GM21515 (cell line): ENCODE results near the gene PEX11A.

Experiments used
- ATAC-seq: cut with Tn5 transposase; IDR thresholded peaks from one replicate; pipeline ENCODE4 v1.9.1; 2021; ENCODE audit not compliant: unreplicated experiment

The PEX11A gene

DNA sequence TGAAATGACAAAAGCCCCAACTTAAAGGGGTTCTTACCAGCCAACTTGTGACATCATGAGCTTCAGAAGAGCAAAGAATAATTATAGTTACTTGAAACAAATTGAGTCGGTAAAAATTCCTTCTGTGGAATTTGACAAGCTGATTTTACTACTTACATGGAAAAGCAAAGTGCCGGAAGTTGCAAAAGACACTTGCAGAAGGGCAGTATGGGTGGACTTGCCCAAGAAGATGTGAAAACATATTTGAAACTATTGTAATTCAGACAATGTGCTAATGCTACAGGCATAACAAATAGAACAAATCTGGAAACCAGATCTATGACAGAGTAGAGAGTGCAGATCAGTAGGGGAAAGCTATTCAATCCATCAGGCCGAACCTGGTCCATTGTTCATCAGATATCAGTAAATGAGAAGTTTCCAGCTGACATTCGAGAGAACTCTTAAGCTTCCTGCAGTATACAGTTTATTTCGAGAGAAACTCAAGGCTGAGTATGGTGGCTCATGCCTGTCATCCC lies 32.8 kb downstream of the PEX11A start:
- no peak for ATAC-seq

DNA sequence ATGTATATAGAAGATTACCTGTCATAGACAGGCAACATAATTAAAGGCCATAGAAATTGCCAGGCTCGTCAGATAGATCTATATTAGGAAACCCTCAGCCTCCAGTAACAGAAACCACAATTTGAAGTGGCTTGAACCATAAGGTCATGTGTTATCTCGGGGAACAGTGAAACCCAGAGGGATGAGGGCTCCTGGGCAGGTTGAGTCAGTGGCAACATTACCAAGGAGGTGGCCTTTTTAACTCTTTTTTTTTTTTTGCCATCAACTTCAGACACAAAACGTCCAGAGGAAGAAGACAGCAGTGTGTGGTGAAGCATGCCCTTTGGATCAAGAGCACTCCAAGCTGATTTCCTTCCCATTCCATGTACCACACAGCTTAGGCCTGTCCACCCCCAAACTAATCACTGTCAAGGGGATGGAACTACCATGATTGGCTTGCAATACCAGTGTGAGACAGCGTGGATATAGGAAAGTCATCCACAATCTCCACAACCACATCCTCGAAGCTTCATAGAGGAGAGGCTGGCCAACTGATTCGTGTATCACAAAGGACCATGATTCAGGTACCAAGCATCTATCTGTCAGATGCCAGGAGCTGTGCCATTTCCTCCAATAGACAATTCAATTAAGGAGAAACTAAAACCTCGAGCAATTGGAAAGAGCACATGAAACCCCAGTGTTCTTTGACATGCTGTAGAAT lies 34.3 kb downstream of the PEX11A start:
- ATAC-seq, result no peak

DNA sequence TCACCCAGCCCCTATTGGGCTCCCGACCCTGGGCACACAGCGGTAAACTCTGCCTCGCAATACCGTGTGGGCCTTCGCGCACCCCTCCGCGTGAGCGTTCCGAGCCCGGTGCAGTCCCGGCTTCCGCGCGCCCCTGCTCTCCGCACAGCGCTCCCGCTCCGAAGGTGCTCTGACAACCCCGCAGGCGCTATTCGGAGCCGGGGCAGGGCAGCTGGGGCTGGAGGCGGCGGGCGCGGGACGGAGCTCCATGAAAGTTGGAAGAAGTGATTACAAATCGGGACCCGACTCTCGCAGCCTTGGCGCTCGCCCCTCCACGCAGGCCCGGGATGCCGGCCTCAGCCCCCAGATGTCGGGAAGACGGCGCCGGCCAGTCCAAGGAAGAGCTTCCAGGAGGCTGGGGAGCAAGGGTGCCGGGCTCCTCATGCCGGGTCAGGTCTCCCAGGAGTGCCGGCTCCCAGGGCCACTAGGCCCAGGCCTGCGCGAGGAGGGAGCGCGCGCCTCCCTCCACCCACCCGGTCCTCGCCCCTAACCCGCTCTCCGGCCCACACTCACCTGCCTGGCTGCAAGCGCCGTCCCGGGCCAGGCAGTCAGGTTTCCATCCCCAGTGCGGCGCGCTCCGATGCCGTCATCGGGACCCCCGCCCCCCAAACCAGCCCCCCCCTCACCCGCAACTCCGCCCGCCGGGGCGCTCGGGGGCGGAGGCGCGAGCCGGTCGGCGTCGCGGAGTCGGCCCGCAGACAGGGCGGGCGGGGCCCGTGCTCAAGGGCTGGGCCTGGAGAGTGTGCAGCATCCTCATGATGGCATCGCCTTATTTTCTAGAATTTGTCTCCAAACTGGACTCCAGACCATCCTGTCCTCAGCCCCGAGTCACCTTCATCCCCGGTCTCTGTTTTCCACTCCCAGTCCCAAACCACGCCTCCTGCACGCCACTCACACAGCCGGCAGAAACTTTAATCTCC lies 35.4 kb downstream of the PEX11A start, which contains the start of gene KIF7:
Gene KIF7, minus strand, starts transcription at position 621 of the 959 bp plus-strand sequence. CDS start 2,537 bp downstream, outside the sequence.
- ATAC-seq, result no peak

DNA sequence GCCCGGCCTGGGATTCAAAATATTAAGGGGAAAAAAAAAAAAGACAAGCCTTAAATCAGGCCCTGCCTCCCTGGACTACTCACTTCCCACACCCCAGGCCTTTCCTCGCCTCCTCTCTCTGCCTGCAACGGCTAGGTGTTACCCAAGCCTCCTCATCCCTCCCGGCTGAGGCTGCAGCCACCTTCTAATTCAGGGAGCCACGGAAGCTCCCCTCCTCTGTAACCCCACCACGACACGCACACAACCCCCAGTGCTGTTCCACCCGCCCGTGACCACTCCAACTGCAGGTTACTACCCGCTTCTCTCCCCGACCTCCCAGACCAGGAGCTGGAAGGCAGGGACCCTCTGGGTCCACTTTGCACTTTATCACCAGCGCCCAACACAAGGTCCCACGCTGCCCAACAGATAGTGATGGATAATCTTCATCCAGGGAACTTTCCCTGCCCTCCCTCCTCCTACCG lies 36.2 kb downstream of the PEX11A start:
- ATAC-seq, result no peak

DNA sequence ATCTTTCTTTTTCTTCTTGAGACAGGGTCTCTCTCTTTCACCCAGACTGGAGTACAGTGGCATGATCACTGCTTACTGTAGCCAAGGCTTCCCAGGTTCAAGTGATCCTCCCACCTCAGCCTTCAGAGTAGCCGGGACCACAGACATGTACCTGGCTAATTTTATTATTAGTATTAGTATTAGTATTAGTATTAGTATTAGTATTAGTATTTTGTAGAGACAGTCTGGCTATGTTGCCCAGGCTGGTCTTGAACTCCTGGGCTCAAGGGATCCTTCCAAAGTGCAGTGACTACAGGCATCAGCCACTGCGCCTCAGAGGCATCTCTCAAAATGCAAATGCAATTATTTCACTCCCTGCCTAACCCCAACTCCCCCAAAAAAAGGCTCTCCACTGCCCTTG lies 37.0 kb downstream of the PEX11A start:
- ATAC-seq, result no peak

DNA sequence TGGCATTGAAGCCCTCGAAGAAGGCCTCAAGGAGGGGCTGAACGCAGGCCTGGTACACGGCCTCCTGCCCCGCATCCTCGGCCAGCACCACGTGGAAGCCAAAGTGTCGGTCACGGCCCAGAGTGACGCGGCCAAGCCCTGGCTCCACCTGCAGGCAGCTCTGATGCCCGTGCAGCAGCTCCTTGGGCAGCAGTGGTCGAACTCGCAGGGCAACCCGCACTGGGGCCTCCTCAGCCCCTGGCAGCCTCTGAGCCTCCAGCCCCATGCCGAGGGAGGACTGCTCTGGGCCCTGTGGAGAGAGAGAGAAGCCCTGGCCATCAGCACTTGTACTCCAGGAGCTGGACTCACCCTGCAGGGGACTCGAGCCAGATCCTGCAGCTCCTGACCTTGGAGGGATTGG lies 37.9 kb downstream of the PEX11A start:
- no peak for ATAC-seq

DNA sequence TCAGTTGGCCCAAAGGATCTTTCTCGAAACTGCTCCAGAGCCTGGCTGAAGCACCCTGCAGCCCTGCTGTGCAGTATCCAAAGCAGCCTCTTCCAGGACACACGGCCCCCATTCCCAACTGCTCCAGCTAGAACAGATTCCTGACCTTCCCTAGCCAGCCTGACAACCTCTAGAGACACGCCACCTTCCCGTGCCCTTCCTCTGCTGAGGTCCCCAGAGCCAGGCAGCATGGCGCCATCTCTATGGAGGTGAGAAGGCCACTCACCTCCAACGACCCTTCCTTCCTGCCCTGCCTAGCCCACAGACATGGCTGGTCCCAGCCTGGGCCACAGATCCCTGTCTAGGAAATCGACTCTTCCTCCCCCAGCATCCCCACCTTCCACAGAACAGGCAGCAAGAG lies 38.4 kb downstream of the PEX11A start:
- ATAC-seq, result no peak

DNA sequence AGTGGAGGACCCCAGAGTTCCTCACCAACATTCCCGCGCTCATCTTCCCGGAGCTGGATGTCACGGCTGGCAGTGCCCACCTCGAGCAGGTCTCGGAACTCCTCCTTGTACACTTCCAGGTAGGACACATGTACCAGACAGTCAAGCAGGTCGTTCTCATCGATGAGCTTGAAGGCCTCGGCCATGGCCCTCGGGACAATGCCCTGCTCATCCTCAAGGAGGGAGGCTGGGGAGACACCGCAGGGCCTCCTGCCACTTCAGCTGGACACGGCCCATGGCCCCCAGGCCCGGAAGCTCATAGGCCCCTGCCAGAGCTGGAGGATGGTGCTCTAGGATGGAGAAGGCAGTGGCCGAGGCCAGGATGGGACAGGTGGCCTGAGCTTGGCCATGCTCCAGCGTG lies 40.8 kb downstream of the PEX11A start:
- no peak for ATAC-seq

DNA sequence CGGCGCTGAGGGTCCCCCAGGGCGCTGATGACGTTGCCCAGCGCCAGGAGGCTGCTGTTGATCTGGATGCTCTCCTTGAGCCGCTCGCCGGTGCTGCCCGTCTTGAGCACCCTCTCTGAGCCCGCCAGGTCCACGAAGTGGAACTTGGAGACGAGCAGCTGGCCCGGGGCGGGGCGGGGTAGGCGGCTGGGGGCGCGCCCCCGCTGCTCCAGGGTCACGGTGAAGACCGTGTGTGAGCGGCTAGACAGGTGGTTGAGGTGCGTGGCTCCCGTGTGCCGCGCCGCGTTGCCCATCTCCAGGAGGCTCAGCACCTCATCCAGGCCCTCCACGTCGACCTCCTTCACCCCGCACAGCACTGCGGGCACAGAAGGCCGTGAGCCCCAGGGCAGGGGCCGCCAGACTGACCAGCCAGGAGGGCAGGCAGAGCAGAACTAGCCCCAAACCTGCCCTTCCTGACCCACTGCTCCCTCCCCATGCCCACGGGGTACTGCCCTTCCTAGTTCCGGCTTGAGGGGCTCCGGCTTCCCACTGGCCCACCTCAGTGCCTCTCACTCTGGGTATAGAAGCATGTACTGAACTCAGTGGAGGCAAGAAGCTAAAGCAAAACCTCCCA lies 41.4 kb downstream of the PEX11A start:
- ATAC-seq, result no peak

DNA sequence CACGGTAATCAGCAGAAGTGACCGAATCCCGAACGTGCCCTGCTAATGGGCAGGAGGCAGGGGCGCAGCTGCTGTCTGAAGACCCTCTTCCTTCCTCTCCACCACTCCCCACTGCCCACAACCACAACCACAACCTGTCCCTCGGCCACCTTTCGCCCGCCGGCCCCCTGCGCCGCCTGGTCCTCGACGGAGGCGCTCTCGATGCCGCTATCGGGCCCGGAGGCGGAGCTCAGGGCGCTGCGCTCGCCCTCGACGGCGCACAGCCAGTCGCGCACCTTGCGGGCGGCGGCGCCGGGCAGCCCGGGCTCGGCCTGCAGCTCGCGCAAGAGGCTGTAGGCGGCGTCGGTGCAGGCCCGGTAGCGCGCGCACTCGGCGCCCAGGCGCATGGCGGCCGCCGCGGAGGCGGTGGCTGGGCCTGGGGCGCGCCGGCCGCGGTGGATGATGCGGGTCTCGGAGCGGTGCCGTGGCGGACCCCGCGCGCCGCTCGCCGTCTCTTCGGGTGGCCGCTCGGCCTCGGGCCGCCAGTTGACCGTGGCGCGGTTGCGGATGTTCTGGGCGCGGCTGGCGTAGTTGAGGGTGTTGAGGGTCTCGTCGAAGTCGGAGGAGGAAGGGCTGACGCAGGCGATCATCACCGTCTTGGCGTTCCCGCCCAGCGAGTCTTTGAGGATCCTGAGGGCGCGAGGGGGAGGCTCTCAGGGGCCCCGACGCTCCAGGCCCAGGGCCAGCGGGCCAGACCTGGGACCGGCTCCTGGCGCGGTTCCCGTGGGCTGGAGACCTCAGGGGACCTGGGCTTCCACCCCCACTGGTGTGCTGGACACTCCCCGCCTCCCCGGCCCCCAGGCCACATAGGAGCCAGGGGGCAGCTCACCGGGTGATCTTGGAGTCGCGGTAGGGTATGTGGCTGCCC lies 42.2 kb downstream of the PEX11A start:
- ATAC-seq, result no peak

DNA sequence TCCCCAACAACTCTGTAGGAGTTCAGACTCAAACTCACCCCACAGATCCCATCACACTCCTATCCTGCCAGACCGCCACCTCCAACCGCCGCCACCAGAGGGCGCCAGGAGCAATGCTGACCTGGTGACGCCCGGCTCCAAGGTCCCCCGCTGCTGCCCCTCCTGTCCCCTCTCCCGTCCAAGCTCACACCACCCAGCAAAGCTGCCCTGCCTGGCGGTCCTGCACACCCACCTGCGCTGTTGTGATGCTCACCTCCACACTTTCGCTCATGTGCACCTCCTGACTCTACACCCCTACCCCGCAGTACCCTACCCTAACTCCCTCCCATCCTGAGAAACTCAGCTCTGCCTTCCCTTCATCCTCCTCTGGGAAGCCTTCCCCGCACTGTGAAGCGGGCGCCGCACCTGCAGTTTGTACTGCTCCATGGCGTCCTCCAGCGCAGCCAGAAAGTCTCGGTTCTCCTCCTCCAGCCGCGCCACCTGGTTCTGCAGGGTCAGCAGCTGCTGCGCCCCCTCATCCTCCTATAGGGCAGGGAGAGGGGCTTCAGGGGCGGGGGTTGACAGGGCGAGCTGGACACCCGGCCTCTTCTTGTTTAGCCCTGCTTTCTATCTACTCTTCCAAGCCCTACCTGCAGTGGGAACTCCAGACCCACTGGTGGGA lies 43.2 kb downstream of the PEX11A start:
- ATAC-seq, result no peak

DNA sequence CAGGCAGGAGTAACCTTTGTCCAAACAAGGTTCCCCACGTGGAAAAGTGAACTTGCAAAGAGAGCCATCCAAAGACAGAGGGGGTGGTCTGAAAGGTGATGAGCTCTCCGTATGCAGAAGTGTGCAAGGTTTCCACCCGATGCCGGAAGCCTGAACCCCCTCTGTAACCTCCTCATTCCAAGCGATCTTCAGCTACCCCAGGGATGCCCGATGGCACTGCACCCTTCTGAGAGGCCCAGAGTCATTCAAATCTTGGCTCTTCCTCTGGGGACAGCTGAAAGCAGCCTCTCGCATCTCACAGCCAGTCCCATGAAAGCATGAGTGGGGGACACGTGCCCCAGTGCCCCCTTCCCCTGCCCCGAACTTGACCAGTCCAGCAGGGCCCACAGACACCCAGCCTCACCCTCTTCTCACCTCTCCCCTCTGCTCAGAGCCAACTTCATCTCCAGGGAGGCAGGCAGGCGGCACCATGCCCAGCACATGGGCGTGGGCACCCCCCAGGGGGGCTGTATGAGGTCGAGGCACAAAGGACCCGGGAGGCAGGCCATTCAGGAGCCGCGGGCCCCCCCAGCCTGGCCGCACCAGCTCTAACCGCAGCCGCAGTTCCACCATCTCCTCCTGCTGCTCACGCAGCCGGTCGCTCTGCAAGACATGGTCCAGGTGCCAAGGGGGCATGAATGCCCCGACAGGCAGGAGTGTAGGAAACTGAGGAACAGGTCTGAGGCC lies 44.0 kb downstream of the PEX11A start:
- ATAC-seq, result no peak

DNA sequence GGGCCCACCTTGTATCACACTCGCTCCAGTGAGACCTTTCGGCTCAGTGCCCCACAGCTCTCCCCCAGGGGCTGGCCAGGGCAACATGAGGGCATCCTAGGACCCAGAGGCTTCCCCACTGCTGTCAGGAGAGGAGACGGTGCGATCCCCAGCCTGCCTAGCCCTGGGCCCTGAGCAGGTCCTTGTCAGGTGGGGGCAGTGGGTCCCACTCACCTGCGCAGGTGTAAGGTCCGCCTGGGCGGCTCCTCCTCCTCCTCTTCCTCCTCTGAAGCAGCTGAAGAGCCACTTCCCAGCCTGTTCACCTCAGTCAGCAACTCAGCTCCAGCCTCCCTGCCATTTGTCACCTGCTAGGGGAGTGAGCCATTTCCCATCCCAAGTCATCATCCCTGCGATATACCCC lies 44.9 kb downstream of the PEX11A start:
- ATAC-seq, result no peak

DNA sequence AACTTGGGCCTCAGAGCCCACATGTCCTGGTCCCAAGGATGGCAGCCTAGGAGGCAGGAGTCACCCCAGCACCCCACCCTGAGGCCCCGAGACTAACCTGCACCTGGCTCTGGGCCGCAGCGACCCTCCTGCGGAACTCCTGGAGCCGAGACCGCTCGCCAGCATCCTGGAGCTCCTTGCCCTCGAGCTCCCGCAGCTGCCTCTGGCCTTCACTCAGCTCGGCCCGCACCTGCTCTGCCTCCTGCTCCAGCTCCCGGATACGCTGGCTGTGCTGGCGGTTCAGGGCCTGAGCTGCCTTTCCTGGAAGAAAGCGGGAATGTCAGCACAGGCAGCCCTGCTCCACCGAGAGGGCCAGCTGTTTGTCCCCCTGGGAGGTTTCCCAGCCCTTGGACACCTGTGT lies 48.4 kb downstream of the PEX11A start:
- ATAC-seq, result no peak

DNA sequence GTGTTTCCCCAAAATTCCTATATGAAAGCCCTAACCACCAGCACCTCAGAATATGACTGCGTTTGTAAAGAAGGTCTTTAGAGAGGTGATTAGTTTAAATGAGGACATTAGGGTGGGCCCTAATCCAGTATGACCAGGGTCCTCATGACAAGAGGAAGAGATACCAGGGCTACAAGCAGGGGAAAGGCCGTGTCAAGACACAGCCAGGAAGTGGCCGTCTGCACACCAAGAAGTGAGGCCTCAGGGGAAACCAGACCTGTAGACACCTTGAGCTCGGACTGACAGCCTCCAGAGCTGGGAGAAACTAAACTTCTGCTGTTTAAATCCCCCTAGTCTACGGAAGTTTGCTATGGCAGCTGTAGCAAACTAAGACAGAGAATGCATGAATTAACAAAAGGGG lies 49.5 kb downstream of the PEX11A start:
- ATAC-seq, result no peak

DNA sequence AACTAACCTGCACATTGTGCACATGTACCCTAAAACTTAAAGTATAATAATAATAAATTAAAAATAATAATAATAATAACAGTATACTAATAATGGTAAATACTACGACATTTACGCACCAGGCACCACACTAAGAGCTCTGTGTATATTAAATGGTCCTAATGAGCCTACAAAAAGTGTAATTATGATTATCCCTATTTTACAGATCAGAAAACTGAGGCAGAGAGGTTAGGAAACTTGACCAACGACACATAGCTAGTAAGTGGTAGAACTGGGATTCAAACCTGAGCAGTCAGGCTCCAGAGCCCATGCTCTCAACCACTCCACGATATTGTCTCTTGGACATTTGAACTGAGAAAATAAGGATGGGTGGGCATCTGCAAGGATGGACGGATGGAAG lies 50.3 kb downstream of the PEX11A start:
- ATAC-seq, result no peak

DNA sequence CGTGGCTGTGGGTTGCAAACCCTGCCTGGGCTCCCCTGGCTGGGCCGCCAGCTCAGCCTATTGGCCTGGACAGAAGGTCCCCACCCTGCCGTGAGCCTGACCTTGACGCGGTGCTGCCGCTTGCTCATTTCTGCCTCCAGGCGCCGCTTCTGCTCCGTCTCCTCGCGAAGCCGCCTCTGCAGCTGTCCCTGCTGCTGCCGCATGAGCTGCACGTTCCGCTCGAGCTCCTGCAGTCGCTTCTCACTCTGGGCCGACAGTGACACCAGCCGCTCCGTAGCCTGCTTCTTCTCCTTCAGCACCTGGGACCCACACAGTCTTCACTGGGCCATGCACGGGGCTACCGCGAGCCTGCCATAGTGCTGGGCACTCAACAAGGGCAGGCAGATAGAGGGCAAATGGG lies 57.0 kb downstream of the PEX11A start:
- no peak for ATAC-seq

DNA sequence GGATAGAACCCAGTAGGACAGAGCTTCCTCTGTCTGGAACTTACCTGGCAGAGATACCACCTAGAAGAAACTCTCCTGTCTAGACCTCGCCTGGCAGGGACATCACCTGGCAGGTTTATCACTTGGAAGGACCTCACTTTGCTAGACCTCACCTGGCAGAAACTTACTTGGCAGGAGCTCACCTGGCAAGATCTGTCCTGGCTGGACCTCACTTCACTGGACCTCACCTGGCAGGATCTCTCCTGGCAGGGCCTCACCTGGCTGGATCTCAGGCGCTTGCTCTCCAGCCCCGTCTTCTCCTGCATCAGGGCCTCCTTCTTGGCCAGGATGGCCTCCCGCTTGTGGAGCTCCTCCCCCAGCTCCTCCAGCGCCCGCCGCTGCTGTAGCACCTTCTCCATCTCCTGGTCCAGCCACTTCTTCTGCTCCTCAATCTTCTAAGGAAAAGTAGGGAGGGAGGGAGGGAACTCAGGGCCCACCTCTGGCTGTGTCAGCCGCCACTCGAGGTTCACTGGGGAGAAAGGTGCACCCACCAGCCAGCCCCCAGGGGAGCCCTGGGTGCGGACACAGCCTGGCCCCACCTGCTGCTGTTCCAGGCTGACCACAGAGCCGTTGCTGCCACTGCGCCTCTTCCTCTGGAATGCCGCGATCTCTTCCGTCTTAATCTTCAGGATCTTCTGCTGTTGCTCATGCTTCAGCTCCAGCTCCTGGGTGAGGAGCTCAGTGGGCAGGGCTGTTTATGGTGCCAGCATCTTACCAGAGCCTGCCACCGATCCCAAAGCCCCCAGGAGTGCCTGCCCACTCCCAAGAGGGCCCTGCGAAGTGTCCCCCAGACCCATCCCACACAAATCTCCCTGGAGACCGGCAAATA lies 57.8 kb downstream of the PEX11A start:
- ATAC-seq, result no peak
